Naive thymus-derived CD8-positive, alpha-beta T cell (primary cell): ENCODE measurements around the gene AGAP2. TPM values are rescaled to one million over a fixed set of nuclear protein-coding genes. Genes with fewer than 3 reads are reported as not detected.
"Not testable (repeated sequence)": the region's sequence is repeated elsewhere in the genome, so short reads cannot be mapped to it uniquely, and the experiment has no call there.

Source experiments
- ATAC-seq, 2 donors: fragments of 150-1000 bp; cut with Tn5 transposase in 1 of 2; sonication (Bioruptor Pico), chemical (Tn5 transposase) in 1 of 2; 1 replicate in 1 of 2; 2 replicates in 1 of 2; pipeline ENCODE4 v1.10.0; 2021; ENCODE audit warnings: mild to moderate bottlenecking in 2 of 2, moderate library complexity in 2 of 2
- POLR2A ChIA-PET: fragments of 350-600 bp; sonication (Branson Sonifier 250); formaldehyde crosslinking; loops from one replicate; lab custom pipeline; 2021; ENCODE audit warnings: antibody characterized with exemption; lab: Charles Lee
- DNase-seq, 10 donors: peaks; one replicate each; pipeline versions ENCODE4 v3.0.0 to v3.0.0-alpha.2; 2020 to 2022
- H3K27ac Mint-ChIP-seq, 10 donors: one replicate each; pipeline ENCODE4 v1.8.0; 2020 to 2022; ENCODE audit warnings: mild to moderate bottlenecking in 10 of 10, mixed read lengths in 10 of 10, moderate library complexity in 4 of 10, inconsistent platforms in 1 of 10
- H3K27me3 Mint-ChIP-seq, 5 donors: one replicate each; pipeline ENCODE4 v1.8.0; 2021 to 2022; ENCODE audit warnings: mixed read lengths in 5 of 5
- H3K36me3 Mint-ChIP-seq, 3 donors: one replicate each; pipeline ENCODE4 v1.8.0; 2020 to 2022; ENCODE audit warnings: mixed read lengths in 3 of 3, mild to moderate bottlenecking in 2 of 3, inconsistent platforms in 1 of 3
- H3K4me1 Mint-ChIP-seq, 4 donors: one replicate each; pipeline ENCODE4 v1.8.0; 2021 to 2022; ENCODE audit warnings: mixed read lengths in 4 of 4
- H3K4me3 Mint-ChIP-seq, 10 donors: one replicate each; pipeline ENCODE4 v1.8.0; 2020 to 2022; ENCODE audit warnings: mild to moderate bottlenecking in 10 of 10, mixed read lengths in 10 of 10, moderate library complexity in 6 of 10, inconsistent platforms in 1 of 10
- H3K9me3 Mint-ChIP-seq, 9 donors: one replicate each; pipeline ENCODE4 v1.8.0; 2020 to 2022; ENCODE audit warnings: mixed read lengths in 9 of 9, mild to moderate bottlenecking in 3 of 9, inconsistent platforms in 1 of 9, moderate library complexity in 1 of 9
- polyA plus RNA-seq, 3 donors: library from polyadenylated mRNA; unstranded; fragments of 300-500 nt; fragmentation: Illumina TruSeq; gene quantifications; one replicate each; pipeline ENCODE4 v1.2.3, GENCODE V29; 2021
- total RNA-seq, 8 experiments: library from RNA in 2 of 8; stranded (reverse) in 2 of 8; gene quantifications; one replicate each; pipeline ENCODE4 v1.2.3 and lab custom pipeline; 2021 to 2026

Gene AGAP2
- total and polyA plus RNA-seq, 5 experiments from 2014 or later, result 4.3 to 58.8 (median 6.9) TPM

GRCh38 chr12:57776247-57776587, 37.7 kb upstream of the AGAP2 start:
- H3K27ac Mint-ChIP-seq, result peak overlapping the region in 2 of 10 donors; percentile 56 to 57
- no peak for ATAC-seq
- H3K36me3 Mint-ChIP-seq, result no peaks in the 10 kb centered on the region
- no peaks in the 10 kb centered on the region for H3K9me3 Mint-ChIP-seq
- H3K27me3 Mint-ChIP-seq, result no peaks in the 10 kb centered on the region
- no peak overlapping the region for H3K4me3 Mint-ChIP-seq
- peaks cover 21 to 35% (median 29%) of the 10 kb centered on the region in 4 donors for H3K4me1 Mint-ChIP-seq
- DNase-seq, result no peak
- POLR2A ChIA-PET, result no interaction called here

- POLR2A ChIA-PET, result interaction anchor here (1.7 kb wide), 1 partner anchor 8 kb away, joined by 8 read pairs; no protein-coding TSS in a partner anchor
- ATAC-seq (no peak), DNase-seq (no peak)
- Mint-ChIP-seq H3K4me3 (peak overlapping the region in 5 of 10 donors; percentile 3 to 43 (median 15)), H3K36me3 (no peaks in the 10 kb centered on the region), H3K9me3 (no peaks in the 10 kb centered on the region), H3K4me1 (peaks cover 21 to 32% (median 28%) of the 10 kb centered on the region in 4 donors), H3K27me3 (no peaks in the 10 kb centered on the region), H3K27ac (peak overlapping the region in 3 of 10 donors; percentile 36 to 57 (median 56))
Measured at GRCh38 chr12:57775563-57776246, 37.2 kb upstream of the AGAP2 start.

- POLR2A ChIA-PET, result interaction anchor here (1.7 kb wide), 1 partner anchor 8 kb away, joined by 8 read pairs; no protein-coding TSS in a partner anchor
- ATAC-seq (no peak), DNase-seq (no peak)
- peaks cover 0 to 4% (median 0%) of the 10 kb centered on the region in 3 donors for H3K36me3 Mint-ChIP-seq
- H3K4me1 Mint-ChIP-seq, result peaks cover 17 to 28% (median 27%) of the 10 kb centered on the region in 4 donors
- H3K27ac Mint-ChIP-seq, result peak overlapping the region in 1 of 10 donors; percentile 53
- peak overlapping the region in 2 of 10 donors; percentile 26 to 43 for H3K4me3 Mint-ChIP-seq
- H3K27me3 Mint-ChIP-seq, result no peaks in the 10 kb centered on the region
- H3K9me3 Mint-ChIP-seq, result no peaks in the 10 kb centered on the region
Measured at GRCh38 chr12:57775044-57775443, 36.5 kb upstream of the AGAP2 start.

GRCh38 chr12:57774634-57775033, 36.1 kb upstream of the AGAP2 start:
- not testable (repeated sequence) for H3K4me3 Mint-ChIP-seq, DNase-seq, H3K27ac Mint-ChIP-seq, H3K9me3 Mint-ChIP-seq, H3K27me3 Mint-ChIP-seq, H3K36me3 Mint-ChIP-seq, ATAC-seq
- peaks cover 17 to 31% (median 26%) of the 10 kb centered on the region in 4 donors for H3K4me1 Mint-ChIP-seq
- POLR2A ChIA-PET, result interaction anchor here (1.7 kb wide), 1 partner anchor 9 kb away, joined by 8 read pairs; no protein-coding TSS in a partner anchor

- POLR2A ChIA-PET, result interaction anchor here (0.9 to 1.9 kb wide), 8 partner anchors 9 to 124 kb away, joined by 3 to 20 read pairs (median 7); partner anchors contain the start of genes TSFM and TSPAN31
- H3K4me3 Mint-ChIP-seq, result peak within 1 kb of the TSS; percentile 94 to 99 (median 98)
- peak; percentile 18 to 40 for ATAC-seq
- no peaks in the 10 kb centered on the region for H3K9me3 Mint-ChIP-seq
- no peaks in the 10 kb centered on the region for H3K27me3 Mint-ChIP-seq
- peak in 2 of 10 donors; percentile 24 to 32 for DNase-seq
- H3K27ac Mint-ChIP-seq, result peak within 1 kb of the TSS; percentile 86 to 99 (median 98)
- peaks cover 17 to 31% (median 20%) of the 10 kb centered on the region in 4 donors for H3K4me1 Mint-ChIP-seq
- peaks cover 0 to 18% (median 3%) of the 10 kb centered on the region in 3 donors for H3K36me3 Mint-ChIP-seq
Measured at GRCh38 chr12:57772429-57773322, 34.1 kb upstream of the AGAP2 start, which contains the start of gene EEF1AKMT3. TSS of gene EEF1AKMT3 (plus strand) at chr12:57772614. CDS start at chr12:57772725, 111 bp downstream.

- peaks cover 17 to 31% (median 21%) of the 10 kb centered on the region in 4 donors for H3K4me1 Mint-ChIP-seq
- H3K27ac Mint-ChIP-seq, result peak within 1 kb of the TSS; percentile 86 to 99 (median 98)
- DNase-seq (peak; percentile 74 to 93 (median 87)), ATAC-seq (peak; percentile 88)
- H3K4me3 Mint-ChIP-seq, result peak within 1 kb of the TSS; percentile 94 to 99 (median 98)
- H3K9me3 Mint-ChIP-seq, result no peaks in the 10 kb centered on the region
- H3K36me3 Mint-ChIP-seq, result peaks cover 0 to 18% (median 3%) of the 10 kb centered on the region in 3 donors
- H3K27me3 Mint-ChIP-seq, result peaks cover 0 to 1% (median 0%) of the 10 kb centered on the region in 5 donors
- POLR2A ChIA-PET, result interaction anchor here (0.9 to 1.9 kb wide), 8 partner anchors 10 to 125 kb away, joined by 3 to 20 read pairs (median 7); partner anchors contain the start of genes TSFM and TSPAN31
Measured at GRCh38 chr12:57771873-57772428, 33.4 kb upstream of the AGAP2 start, which contains the start of gene METTL1. TSS of gene METTL1 (minus strand) at chr12:57772105. CDS start at chr12:57772083, 22 bp downstream.

GRCh38 chr12:57771236-57771872, 32.8 kb upstream of the AGAP2 start:
- peak; percentile 65 to 75 for ATAC-seq
- Mint-ChIP-seq H3K36me3 (peaks cover 0 to 18% (median 3%) of the 10 kb centered on the region in 3 donors), H3K9me3 (no peaks in the 10 kb centered on the region), H3K27me3 (peaks cover 3 to 6% (median 4%) of the 10 kb centered on the region in 5 donors), H3K27ac (peak overlapping the region; percentile 86 to 99 (median 98)), H3K4me1 (peaks cover 19 to 37% (median 27%) of the 10 kb centered on the region in 4 donors), H3K4me3 (peak overlapping the region; percentile 94 to 99 (median 98))
- POLR2A ChIA-PET, result interaction anchor here (0.9 to 1.9 kb wide), 6 partner anchors 12 to 126 kb away, joined by 5 to 12 read pairs (median 7); partner anchors contain the start of genes TSFM and TSPAN31
- DNase-seq, result peak in 7 of 10 donors; percentile 51 to 86 (median 79)

- ATAC-seq, result no peak
- DNase-seq, result no peak
- POLR2A ChIA-PET, result interaction anchor here (1.0 kb wide), 1 partner anchor 17 kb away, joined by 3 read pairs; no protein-coding TSS in a partner anchor
- Mint-ChIP-seq H3K36me3 (peaks cover 0 to 18% (median 3%) of the 10 kb centered on the region in 3 donors), H3K27me3 (peaks cover 5 to 9% (median 8%) of the 10 kb centered on the region in 5 donors), H3K4me1 (peaks cover 16 to 43% (median 27%) of the 10 kb centered on the region in 4 donors), H3K9me3 (no peaks in the 10 kb centered on the region), H3K4me3 (peak overlapping the region in 9 of 10 donors; percentile 39 to 99 (median 52)), H3K27ac (peak overlapping the region in 5 of 10 donors; percentile 45 to 88 (median 85))
Measured at GRCh38 chr12:57770734-57771133, 32.2 kb upstream of the AGAP2 start.

GRCh38 chr12:57769594-57769993, 31.1 kb upstream of the AGAP2 start:
- Mint-ChIP-seq H3K27ac (peak overlapping the region in 1 of 10 donors; percentile 61), H3K9me3 (no peaks in the 10 kb centered on the region), H3K36me3 (peaks cover 0 to 18% (median 3%) of the 10 kb centered on the region in 3 donors), H3K27me3 (peaks cover 5 to 19% (median 11%) of the 10 kb centered on the region in 5 donors), H3K4me3 (peak overlapping the region in 5 of 10 donors; percentile 5 to 99 (median 61)), H3K4me1 (peaks cover 20 to 55% (median 35%) of the 10 kb centered on the region in 4 donors)
- POLR2A ChIA-PET, result interaction anchor here (0.6 to 1.0 kb wide), 2 partner anchors 15 to 36 kb away, joined by 3 read pairs; no protein-coding TSS in a partner anchor
- no peak for DNase-seq
- ATAC-seq, result no peak

GRCh38 chr12:57767876-57768275, 29.3 kb upstream of the AGAP2 start:
- H3K27ac Mint-ChIP-seq, result no peak overlapping the region
- H3K4me1 Mint-ChIP-seq, result peaks cover 25 to 57% (median 42%) of the 10 kb centered on the region in 4 donors
- DNase-seq, result no peak
- POLR2A ChIA-PET, result interaction anchor here (0.5 to 1.1 kb wide), 2 partner anchors 9 to 1238 kb away, joined by 3 to 6 read pairs; no protein-coding TSS in a partner anchor
- ATAC-seq, result no peak
- no peak overlapping the region for H3K4me3 Mint-ChIP-seq
- no peaks in the 10 kb centered on the region for H3K9me3 Mint-ChIP-seq
- H3K27me3 Mint-ChIP-seq, result peaks cover 5 to 27% (median 17%) of the 10 kb centered on the region in 5 donors
- H3K36me3 Mint-ChIP-seq, result peaks cover 0 to 18% (median 3%) of the 10 kb centered on the region in 3 donors

- POLR2A ChIA-PET, result interaction anchor here (0.5 to 1.1 kb wide), 2 partner anchors 9 to 1237 kb away, joined by 3 to 6 read pairs; no protein-coding TSS in a partner anchor
- Mint-ChIP-seq H3K36me3 (peaks cover 0 to 18% (median 3%) of the 10 kb centered on the region in 3 donors), H3K27ac (no peak overlapping the region), H3K4me3 (peak overlapping the region in 3 of 10 donors; percentile 24 to 94 (median 94)), H3K9me3 (no peaks in the 10 kb centered on the region), H3K4me1 (peaks cover 23 to 54% (median 41%) of the 10 kb centered on the region in 4 donors), H3K27me3 (peaks cover 5 to 27% (median 17%) of the 10 kb centered on the region in 5 donors)
- no peak for DNase-seq
- ATAC-seq, result no peak
Measured at GRCh38 chr12:57767305-57767698, 28.8 kb upstream of the AGAP2 start.
